ENCODE measurements around the gene WNT7B. TPM values are rescaled to one million over a fixed set of nuclear protein-coding genes. Genes with fewer than 3 reads are reported as not detected.

Gene WNT7B
- total and polyA plus RNA-seq, 2 of the 8 experiments (the other 6 are each of a cell fraction or from before 2014, with no cell fraction given), result 0.14 to 0.24 TPM

DNA sequence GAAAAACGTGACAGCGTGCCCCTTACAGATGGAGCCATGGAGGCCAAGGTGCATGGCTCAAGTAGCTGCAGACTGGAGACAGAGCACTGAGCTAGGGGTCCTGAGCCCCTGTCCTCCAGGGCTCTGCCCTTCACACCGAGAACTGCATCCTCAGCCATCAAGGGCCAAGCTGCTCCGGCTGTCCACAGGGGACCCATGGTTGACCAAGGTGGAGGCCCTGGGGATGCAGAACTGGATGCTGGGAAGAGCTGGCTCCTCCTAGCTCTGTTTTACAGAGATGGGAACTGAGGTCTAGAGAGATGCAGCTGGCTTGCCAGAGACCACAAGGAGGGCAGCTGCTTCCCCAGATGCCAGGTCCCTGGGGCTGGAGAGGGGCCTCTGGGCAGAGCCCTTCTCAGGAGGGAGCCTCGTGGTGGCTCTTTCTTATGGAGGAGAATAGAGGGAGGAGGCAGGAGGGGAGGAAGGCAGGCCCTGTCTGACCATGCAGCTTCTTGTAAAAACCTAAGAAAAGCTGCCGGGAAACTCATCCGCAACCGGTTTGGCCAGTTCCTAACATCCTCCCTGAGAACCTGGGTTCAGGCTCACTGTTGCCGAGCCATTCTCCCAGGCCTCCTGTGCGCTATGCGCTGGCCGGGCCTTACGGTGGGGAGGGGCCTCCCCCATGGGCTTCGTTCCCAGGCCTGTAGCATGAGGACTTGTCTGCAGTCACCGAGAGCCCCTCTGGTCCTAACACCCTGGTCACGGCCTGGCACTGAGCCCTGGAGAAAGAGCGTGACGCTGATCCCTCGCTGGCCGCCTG, 80.6 kb downstream of the WNT7B start (continued):
- TF ChIP-seq BRCA1 (IDR thresholded peaks at IDR 0.05; ENCODE audit: low read depth, low read length), result no peak
- TF ChIP-seq, protein P1, sequence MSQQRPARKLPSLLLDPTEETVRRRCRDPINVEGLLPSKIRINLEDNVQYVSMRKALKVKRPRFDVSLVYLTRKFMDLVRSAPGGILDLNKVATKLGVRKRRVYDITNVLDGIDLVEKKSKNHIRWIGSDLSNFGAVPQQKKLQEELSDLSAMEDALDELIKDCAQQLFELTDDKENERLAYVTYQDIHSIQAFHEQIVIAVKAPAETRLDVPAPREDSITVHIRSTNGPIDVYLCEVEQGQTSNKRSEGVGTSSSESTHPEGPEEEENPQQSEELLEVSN (IDR thresholded peaks at IDR 0.05), result peak; percentile 67
- no peak for TF ChIP-seq EGR1 (IDR thresholded peaks at IDR 0.05; ENCODE audit: borderline replicate concordance, low read depth, low read length)
- peak; percentile 74 for TF ChIP-seq ASH2L (IDR thresholded peaks at IDR 0.05; ENCODE audit: low read length)
- no peak for TF ChIP-seq POLR2AphosphoS5 (IDR thresholded peaks at IDR 0.05; ENCODE audit: low read depth, low read length)
- TF ChIP-seq HDAC6 (IDR thresholded peaks at IDR 0.05; ENCODE audit: low read depth, low read length), result no peak
- TF ChIP-seq JUN (IDR thresholded peaks at IDR 0.05; ENCODE audit: low read depth, low read length), result no peak
- TF ChIP-seq TBP (IDR thresholded peaks at IDR 0.05; ENCODE audit: low read depth, low read length), result no peak
- TF ChIP-seq TCF12 (IDR thresholded peaks at IDR 0.05; ENCODE audit: low read depth, low read length), result no peak
- no peak for TF ChIP-seq EP300 (IDR thresholded peaks at IDR 0.05; ENCODE audit: borderline replicate concordance in 1 of 2, low read depth in 2 of 2, low read length in 2 of 2)
- peak; percentile 93 for TF ChIP-seq RBBP5 (IDR thresholded peaks at IDR 0.05; ENCODE audit: borderline replicate concordance, low read depth, low read length)
- TF ChIP-seq GABPA (IDR thresholded peaks at IDR 0.05; ENCODE audit: borderline replicate concordance, insufficient read depth, low read length), result peak; percentile 61; the same call in 1 of the 2 replicates
- 0 out of 2 replicates have a peak, but pooled peaks have one; percentile 5 for TF ChIP-seq JUND (IDR thresholded peaks at IDR 0.05; ENCODE audit: low read length)
- TF ChIP-seq RAD21 (IDR thresholded peaks at IDR 0.05 in 1 of 2, conservative IDR thresholded peaks at IDR 0.05 in 1 of 2; ENCODE audit: low read depth in 2 of 2, low read length in 2 of 2), result peak in 1 of 2 experiments; percentile 14; a peak in 1 of 4 replicates
- no peak for TF ChIP-seq CHD1 (IDR thresholded peaks at IDR 0.05; ENCODE audit: low read depth, low read length)
- no peak for TF ChIP-seq SIRT6 (IDR thresholded peaks at IDR 0.05; ENCODE audit: low read length)
- TF ChIP-seq POLR2A (IDR thresholded peaks at IDR 0.05; ENCODE audit: control extremely low read depth in 1 of 2, low read depth in 2 of 2, low read length in 2 of 2), result 0 out of 3 replicates have a peak, but pooled peaks of 1 of the 2 experiments have one; percentile 42
